NCI-H69 (cell line): Measurements from ENCODE around the gene SLX4IP.
A peak's percentile ranks its signal among the peaks of the same experiment; 100 is the strongest.
"Not testable (repeated sequence)": the region's sequence is repeated elsewhere in the genome, so short reads cannot be mapped to it uniquely, and the experiment has no call there.

Source experiments
- DNase-seq: peaks from one replicate; lab custom pipeline; 2025; lab: John Stamatoyannopoulos, UW

SLX4IP gene

DNA sequence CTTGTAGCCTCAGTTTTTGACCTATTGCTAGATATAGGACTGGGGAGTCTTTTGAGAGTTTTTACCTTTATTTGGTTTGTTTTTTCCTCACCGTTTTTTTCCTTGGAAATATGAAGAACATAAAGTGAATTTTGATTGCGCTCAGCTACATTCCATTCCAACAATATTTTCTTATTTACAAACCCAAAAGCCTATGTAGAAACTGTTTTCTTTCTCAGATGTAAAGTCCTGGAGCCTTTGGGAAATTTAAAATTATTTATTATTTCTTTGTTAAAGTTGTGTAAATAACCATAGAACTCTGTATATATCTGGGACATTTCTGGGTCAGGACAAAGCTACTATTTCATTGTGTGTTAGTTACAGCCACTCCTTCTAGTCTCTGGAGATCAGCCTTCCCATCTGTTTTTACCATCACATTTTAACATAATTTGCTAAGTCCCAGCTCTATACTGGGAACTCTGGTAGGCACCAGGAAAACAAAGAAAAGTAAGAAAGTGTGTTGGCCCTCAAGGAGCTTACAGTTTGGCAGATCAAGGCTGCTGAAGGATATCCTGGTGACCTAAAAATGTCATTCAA is 169.8 kb downstream of the SLX4IP start:
- no peak for DNase-seq

DNA sequence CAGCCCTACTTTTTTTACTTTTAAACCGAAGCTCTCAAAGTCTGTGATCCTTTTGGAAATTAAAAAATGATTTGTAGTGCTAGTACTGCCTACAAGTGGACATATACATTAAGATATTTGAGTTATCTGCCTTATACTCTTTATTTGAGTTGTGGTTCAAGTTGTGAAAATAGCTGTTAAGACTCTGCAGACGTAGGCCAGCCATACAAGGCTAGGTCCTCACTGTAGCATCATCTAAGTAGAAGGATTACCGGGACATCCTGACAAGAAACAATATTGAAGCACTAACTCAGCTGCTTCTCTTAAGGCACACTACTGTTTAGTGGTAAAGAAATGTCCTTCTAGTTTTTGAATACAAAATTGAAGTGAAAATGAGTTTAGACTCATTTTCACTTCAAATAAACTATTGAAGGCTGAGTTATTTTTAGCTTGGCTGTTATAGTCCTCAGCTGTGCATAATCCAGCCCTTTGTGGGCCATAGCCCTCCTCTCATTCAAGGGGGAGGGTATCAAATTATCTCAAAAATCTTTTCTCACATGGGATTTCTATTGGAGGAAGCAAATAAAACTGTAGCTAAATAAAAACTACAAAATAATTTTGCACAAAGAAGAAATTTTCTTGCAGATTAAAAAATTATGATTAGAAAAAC is 170.6 kb downstream of the SLX4IP start:
- no peak for DNase-seq

DNA sequence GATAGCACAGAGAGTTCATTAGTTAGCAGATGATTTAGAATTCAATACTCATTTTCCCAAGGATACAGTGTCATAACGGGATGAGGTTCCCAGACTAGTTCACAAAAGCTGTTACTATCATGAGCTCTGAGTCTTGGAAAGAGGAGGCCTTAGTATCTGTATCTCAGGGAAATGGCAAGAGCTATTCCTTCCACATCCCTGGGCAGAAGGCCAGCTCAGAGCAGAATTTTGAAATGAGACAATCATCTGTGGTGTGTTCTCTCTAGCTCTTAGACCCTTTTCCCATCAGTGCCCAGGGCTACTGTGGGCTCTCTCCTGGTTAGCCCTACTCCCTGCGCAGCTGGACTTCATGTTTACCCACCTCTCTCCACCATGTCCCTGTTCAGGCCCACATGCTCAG is 174.2 kb downstream of the SLX4IP start:
- no peak for DNase-seq

GRCh38 chr20:10609770-10610169 is 174.7 kb downstream of the SLX4IP start:
- no peak for DNase-seq

- DNase-seq = no peak
Observed at GRCh38 chr20:10610251-10610650, 175.1 kb downstream of the SLX4IP start.

DNA sequence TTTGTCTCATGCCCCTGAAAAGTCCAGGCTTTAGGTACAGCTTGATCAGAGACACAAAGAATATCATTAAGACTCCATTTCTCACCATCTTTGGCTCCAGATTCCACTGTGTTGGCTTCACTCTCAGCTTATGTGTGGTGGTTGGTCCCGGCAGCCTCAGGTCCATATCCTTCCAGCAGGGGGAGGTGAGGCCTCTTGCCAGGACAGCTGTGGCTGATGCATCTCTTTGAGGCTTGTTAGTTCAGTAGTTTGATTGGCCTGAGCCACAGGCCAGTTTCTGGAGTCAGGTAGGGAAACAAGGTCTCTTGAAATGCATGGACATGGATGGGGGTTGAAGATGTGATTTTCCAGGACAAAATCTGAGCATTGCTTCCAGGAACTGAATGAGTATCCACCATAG is 176.3 kb downstream of the SLX4IP start:
- peak; percentile 63 for DNase-seq

- peak; percentile 12 for DNase-seq
Observed at GRCh38 chr20:10613426-10613825, 178.3 kb downstream of the SLX4IP start.

- no peak for DNase-seq
Observed at GRCh38 chr20:10613911-10614310, 178.8 kb downstream of the SLX4IP start.

DNA sequence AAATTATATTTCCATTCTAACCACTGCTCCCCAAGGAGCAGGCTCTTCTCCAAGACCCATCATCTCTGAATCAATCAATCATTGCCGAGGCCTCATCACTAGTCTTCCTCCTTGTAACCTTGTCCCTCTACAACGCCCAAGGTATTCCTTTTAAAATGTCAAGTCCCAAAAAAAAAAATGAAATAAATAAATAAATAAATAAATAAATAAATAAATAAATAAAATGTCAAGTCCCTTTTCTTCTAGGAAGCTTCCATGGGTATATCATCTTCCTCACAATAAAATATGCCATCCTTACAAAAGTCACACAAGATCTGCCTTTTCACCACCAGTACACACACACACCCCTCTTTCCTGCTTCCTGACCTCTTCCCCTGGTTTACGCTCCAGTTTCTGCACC is 181.1 kb downstream of the SLX4IP start:
- DNase-seq = no peak

- not testable (repeated sequence) for DNase-seq
Observed at GRCh38 chr20:10617549-10618133, 182.5 kb downstream of the SLX4IP start.

- peak; percentile 70 for DNase-seq
Observed at GRCh38 chr20:10618611-10619245, 183.6 kb downstream of the SLX4IP start.

DNA sequence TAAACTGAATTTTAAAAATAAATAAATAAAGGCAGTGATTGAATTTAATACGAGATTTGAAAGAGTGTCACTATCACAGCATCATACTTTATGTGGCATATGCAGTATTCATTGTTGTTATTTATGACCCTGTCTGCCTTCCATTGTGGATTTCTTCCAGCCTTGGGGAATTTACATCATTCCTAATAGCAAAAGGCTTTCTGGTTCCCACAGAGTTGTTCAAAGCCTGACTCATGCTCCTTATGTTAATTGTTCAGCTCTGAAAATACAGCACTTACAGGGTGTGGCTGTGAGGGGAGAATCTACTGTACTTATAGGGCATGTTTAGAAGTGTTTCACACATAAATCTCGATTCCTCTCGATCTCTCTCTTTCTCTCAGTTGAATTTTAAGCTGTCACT is 184.3 kb downstream of the SLX4IP start:
- peak; percentile 92 for DNase-seq

GRCh38 chr20:10621149-10621548 is 186.0 kb downstream of the SLX4IP start:
- no peak for DNase-seq

GRCh38 chr20:10622657-10623418 is 187.7 kb downstream of the SLX4IP start:
- DNase-seq = no peak

- no peak for DNase-seq
Observed at GRCh38 chr20:10625641-10626040, 190.5 kb downstream of the SLX4IP start.

- DNase-seq = peak; percentile 57
Observed at GRCh38 chr20:10626896-10627295, 191.8 kb downstream of the SLX4IP start.

DNA sequence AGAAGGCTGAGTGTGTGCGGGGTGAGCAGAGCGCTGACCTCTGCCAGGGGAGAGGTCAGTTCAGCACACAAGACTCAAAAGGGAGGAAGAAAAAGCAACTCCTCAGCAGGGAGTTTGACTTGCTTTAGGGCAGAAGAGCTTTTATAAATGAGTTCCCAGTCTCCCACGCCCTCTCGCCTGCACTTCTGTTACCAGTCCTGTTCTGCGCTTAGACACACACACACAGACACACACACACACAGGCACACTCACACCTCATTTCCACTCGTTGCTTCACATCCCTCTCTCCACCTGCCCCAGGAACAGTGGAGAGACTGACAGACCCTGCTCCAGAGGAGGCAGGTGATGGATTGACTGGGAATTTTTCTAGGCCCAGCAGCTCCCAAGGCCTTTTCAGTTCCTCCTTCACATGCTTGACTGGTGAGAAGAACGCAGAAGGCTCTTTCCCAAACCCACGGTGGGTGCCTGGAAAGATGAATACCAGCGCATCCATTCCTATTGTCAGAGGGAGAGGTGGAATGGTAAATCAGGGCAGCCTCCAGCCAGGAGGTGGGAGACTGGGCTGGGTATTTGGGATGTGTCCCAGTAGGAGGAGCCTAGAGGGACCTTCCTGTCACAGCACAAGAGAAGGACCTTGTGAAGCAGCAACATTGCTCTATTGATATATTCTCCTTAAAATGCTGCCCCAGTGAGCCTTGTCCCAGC is 195.0 kb downstream of the SLX4IP start:
- DNase-seq = peak; percentile 29

DNA sequence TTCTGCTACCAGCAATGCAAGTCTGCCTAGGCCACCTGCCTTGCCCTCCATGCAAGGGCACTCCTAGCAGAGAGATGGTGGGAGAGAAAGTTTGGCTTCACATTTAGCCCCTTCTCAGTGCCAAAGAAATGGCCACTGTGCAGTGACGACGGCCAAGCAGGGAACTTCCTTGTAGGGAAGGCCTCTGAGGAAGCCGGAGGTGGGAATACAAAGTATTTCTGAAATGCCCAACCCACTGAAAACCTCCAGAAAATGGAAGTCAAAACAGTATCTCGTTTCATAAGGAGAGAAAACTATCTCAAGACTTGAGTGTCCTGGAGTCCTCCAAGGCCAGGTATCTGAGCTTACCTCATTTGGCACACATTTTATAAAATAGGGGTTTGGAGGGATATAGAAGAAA is 196.0 kb downstream of the SLX4IP start:
- DNase-seq = no peak

DNA sequence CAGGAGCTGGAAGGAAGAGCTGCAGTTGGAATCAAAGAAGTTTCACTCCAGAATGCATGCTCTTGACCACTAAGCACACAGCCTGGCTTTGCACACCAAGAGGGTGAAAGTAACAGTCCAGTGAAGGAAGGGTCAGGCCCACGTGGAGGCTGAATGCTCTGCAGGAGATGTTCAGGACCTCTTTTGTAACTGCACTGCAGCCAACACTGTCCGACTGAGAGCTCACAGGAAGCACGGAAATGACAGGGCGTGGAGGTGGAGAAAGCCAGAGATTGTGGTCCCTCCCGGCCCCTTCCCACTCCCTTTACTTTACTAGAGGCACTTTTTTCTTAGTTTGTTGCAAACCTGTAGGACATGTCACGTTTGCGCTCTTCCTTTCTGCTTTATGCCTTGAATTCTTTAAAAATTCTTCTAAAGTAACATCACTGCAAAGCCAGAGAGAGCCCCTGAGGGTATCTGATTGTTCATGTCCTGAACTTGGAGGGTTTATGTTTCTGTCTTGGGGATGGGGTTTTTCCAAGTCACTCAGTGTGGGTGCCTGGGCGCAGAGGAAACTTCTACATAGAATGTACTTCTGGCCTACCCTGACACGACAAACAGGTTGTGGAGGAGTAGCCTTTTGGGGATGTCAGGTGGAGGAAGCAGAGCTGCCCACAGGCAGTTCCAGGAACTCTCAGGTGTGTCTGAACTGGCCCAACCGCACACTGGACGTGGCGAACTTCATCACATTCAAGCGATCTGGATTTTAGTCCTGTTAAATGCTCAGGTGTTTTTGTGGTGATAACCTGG is 197.8 kb downstream of the SLX4IP start:
- no peak for DNase-seq

DNA sequence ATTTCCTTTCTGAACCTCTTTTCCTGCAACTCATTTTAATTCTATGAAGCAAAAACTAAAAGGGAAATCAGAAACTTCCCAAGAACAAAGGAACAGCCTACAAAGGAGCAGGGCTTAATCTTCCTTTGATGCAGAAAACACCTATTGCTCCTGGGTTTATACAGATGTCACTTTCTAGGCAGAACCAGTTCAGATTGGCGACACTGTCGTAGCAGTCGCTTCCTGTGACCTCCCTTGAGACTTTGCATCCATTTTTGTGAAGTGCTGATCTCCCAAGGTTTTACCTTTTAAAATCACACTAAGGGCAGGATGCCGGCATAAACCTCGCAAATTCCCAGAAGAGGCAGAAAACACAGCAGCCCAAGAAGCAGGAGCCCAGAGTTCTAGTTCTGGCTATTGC is 198.6 kb downstream of the SLX4IP start:
- DNase-seq = no peak

GRCh38 chr20:10634211-10634610 is 199.1 kb downstream of the SLX4IP start:
- DNase-seq = peak; percentile 45
